Peyer's patch (tissue), 4 donors: ENCODE data around the gene PAK1.

ENCODE experiments used
- CTCF ChIP-seq, 6 experiments: fragments of 450-650 bp in 4 of 6; fragments of 200-600 bp in 2 of 6; sonication (generic) in 1 of 6; IDR thresholded peaks; one replicate each; pipeline ENCODE4 v1.5.1; 2017 to 2019; ENCODE audit warnings: antibody characterized with exemption in 6 of 6, mild to moderate bottlenecking in 3 of 6, moderate library complexity in 1 of 6
- POLR2A ChIP-seq, 2 donors: fragments of 450-650 bp; IDR thresholded peaks; one replicate each; pipeline ENCODE4 v1.5.1; 2017; ENCODE audit warnings: antibody characterized with exemption in 2 of 2, mild to moderate bottlenecking in 2 of 2, moderate library complexity in 2 of 2

GRCh38 chr11:77278595-77279506 lies 195.0 kb downstream of the PAK1 start:
- TF ChIP-seq CTCF (IDR thresholded peaks at IDR 0.05) (no peak), POLR2A (IDR thresholded peaks at IDR 0.05) (no peak)
